Dedifferentiated amniotic fluid mesenchymal stem cell (primary cell): ENCODE measurements around the gene PFDN1.

Experiments
- DNase-seq: peaks from one replicate; pipeline ENCODE4 v3.0.0-alpha.2; 2016; ENCODE audit errors: extremely low spot score

PFDN1 gene

DNA sequence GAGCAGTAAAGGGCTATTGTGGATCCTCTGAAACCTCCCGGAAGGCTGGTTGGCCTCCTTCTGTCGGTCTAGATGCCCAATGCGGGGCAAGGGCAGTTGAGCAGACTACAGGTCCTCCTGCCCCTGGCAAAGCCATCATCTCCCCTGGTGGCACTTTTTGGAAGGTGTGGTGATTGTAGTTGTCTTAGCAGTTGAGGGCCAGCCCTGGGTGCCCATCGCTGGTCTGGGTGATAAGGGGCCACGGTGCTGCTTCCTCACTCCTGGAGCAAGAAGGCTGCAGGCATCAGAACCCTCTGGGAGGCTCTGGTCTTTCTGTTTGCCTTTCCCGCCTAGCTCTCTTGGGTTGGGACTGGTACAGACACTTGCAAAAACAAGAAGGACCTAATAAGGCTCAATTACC is 64.1 kb downstream of the PFDN1 start:
- no peak for DNase-seq

DNA sequence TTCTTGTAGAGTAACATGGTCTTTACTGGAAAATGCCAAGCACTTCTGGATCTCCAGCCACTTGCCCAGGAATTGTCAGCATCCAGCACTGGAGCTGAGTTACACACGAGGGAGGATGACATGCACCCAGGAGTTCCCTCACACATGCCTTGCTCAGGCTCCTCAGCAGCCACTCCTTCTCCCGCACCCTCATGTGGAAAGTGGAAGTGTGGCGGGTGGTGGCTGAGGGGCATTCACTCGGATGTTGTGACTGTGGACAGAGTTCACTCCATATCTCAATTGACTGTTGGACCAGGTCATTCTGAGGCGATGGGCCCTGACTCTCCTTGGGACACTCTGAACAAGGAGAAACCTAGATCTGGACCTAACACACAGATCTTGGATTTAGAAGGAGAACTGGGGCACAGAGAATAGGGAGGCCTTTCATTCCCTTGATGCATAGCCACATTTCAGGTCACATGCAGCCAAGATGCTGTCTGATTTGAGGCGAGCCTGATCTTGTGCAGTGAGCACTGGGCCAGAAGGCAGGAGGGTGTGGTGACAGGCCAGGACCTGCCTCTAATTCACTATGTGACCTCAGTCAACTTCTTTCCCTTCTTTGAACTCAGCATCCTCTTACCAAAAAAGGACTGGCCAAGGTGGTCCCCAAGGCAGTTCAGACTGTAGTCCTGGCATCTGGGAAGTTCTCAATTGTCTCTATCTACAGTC is 65.9 kb downstream of the PFDN1 start:
- DNase-seq, result no peak

DNA sequence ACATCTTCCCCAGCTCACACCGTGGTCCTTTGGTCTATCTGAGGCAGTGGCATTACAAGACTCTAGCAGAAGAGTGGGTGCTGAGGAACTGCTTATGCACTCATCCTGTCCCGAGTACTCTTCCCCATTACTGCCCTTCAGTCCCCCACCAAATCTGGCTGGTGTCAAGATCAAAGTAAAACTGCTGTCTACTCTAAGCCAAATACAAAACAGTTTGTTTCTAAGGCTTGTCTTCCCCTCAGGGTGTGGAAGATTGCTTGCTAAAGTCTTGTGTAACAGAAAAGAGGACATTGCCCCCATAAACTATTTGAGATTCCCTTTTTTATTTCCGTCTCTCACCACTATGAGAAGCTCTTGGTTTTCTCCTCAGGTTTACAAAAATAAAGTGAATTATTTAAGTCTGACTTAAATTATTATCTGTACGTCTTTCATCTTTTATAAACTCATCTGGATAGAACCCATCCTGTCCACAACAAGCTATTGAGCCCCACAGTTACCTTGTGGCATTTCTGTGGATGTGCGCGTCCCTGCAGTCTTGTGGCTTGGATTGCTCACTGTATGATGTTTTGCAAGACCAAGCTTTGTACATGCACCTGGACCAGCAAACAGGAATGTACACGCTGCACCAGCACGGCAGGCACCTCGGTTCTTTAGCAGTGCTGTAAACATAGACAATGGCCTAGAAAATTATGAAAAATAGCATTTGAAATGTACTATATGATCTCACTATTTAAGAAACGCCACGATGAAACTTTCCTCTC is 66.9 kb downstream of the PFDN1 start:
- no peak for DNase-seq

DNA sequence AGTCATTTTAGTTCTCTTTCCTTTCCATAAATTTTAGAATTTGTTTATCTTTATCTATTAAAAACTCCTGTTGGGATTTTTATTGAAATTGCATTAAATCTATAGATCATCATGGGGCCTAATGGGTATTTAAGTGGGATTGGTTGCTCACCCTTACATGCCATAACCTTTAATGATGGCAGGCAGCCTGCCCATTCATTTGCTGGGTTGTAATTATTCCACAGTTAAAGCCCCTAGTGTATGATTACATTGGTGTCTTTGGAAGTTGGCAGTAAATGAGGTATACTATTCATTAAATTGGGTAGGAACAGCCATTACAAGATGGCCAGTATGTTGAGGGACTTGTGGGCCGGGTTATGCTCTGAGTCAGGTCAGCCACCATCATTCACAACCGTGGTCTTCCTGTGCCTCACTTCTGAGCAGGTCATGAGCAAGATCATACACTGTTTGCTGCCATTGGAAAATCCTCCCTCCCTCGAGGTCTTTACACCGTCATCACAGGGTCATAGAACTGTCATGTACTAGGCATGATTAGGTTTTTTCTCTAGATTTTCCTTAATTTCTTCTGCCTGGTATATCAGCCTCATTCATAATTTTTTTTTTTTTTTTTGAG is 68.4 kb downstream of the PFDN1 start:
- DNase-seq, result no peak

DNA sequence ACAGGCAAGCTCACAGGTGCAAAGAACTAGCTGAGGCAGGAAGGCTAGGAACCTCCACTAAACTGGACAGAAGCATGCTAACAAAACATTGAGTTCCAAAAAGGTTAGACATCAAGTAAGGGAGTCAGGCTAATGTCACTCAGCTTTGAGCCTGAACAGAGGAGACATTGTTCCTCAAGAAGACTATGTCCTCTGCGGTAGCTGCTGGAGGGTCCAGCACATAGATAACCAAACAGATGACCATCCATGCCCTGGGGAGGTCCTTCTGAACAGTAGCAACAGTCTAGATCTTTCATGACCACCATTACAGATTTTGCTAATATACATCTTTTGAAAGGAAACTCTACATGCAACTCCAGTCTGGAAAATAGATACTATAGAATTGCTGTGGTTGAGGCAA is 70.2 kb downstream of the PFDN1 start:
- no peak for DNase-seq

DNA sequence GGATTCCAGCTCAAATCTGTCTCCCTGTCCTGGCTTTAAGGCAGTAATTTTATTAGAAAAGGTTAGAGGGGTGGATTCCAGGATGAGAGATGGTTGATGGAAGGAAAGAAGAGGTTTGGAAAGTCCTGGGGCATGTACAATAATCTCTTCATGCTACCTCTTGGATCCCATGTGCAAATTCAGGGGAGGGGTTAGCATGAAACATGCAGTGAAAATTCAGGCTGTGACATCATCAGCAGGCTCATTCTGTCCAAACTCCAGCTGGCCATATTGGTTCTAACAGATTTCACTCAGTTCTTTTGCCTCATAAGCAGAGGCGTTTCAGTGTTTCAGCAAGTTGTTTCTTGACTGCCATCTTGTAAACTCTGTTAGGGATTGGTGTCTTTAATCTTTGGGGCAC is 72.5 kb downstream of the PFDN1 start:
- no peak for DNase-seq

DNA sequence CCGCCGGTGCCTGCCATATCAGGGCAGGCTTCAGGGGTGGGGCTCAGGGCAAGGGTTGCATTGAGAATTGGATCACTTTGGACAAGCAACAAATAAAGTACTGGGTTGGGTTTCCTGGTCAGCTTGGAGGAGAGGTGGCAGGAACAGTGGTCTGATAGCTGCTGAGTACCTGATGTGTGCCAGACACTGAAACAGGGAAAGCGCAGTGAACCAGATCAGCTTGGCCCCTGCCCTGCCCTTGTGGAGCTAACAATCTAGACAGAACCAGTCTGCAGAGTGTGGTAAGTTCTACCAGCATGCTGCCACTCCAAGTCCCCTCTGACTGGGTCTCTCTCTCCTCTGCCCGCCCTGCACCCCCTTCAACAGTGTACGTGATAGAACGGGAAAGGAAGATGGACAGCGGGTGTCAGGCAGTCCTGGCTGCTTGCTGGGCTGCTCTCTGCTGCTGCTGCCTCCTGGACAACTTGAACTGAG is 74.5 kb downstream of the PFDN1 start:
- no peak for DNase-seq

DNA sequence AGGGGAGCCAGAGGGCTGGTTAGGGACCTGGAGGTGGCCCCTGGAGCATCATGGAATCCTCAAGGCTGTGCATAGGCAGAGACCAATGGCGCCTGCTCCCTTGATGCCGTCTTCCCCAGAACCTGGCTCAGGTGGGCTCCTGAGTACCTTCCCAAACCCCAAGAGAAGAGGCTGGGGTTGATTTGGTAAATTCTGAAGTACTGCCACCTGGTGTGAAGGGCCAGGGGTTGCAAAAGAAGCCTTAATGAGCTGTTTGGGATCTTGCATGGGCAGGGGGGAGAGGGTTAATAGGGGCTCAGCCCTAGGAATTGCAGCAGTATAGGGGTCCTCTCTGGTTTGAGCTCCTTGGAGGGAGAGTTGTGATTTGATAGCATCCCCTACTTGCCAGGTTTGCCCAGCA is 75.9 kb downstream of the PFDN1 start:
- DNase-seq, result no peak

DNA sequence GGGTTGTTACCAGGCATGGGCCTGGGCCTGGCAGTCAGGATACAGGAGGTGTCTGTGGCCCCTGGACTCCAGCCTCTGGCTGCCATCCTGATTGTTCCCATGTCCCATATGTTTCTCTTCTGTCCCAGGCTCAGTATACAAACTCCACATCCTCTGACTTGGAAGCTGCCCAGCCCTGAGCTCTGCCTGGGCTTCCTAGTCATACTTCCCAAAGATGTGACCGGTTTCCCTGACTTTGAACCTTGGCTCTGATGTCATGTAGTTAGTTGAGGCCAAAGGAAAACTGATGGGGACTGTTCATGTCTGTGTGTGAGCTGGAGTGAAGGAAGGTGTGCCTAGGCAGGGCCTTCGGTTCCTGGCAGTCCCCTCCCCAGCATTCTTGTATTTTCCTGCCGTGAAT is 77.5 kb downstream of the PFDN1 start:
- no peak for DNase-seq

DNA sequence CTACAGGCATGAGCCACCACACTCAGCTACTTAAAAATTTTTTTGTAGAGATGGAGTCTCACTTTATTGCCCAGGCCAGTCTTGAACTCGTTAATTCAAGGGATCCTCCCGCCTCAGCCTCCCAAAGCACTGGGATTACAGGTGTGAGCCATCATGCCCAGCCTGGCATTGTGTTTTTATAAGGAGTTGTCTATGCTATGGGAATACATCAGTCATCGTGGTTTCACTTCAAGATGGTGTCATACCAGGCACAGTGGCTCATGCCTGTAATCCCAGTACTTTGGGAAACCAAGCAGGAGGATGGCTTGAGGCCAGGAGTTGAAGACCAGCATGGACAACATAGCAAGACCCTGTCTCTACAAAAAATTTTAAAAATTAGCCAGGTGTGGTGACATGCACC is 78.2 kb downstream of the PFDN1 start:
- no peak for DNase-seq

DNA sequence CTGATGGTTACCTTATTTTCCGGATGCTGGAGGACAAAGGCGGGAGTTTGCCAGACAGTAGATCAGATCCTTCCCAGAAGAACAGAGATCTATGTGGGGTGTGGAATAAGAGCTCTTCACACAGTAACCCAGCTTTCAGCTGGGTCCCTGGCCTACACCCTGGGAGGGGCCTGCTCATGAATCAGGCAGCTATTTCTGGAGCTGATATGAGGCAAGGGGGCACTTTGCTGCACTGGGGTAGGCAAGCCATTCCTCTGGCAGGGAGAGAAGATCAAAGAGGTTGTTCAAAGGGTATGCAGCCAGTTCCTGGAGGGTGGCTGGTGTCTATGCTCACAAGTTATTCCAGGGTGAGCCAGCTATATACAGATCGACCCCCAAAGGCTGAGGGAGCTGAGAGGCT is 79.3 kb downstream of the PFDN1 start:
- no peak for DNase-seq

DNA sequence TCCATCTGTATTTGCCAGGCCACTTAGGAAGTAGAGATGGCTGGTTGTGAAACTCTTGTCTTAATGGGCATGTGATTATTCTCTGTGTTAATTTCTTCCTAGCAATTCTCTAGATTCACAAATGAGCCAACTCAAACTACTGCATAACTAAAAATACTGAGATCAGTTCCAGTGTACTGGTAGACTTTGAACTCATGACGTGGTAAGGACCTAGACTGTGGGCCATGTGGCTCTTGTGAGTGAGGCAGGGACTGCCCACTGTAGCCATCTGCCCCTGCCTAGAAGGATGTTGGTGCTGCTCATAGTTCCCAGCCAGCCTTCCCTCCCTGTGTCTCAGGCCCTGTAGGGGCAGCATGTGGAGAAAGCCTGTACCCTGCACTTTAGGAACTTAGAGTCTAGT is 80.5 kb downstream of the PFDN1 start:
- no peak for DNase-seq

DNA sequence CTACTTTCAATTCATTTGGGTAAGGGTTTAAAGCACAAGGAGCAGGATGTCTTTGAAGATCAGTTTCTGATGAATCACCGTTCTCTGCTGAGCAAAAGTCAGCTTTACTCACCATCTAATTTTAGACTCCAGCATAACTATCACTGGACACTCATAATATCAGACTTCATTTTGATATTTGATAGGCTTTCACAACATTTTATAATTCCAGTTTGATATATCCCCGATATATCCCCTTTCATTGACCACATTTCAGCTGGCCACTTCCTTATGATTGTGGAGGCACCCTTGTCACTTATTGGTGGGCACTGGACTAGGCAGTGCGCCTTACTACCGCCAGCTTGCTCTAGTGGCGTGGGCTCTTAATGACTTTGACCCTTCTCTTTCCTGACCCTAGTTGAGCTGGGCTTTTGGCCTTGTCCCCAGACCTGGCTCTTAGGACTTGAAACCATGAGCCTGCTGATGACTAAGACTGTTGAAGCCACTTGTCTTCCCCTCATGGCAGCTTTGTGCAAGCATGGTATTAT is 81.1 kb downstream of the PFDN1 start:
- peak; percentile 52 for DNase-seq

DNA sequence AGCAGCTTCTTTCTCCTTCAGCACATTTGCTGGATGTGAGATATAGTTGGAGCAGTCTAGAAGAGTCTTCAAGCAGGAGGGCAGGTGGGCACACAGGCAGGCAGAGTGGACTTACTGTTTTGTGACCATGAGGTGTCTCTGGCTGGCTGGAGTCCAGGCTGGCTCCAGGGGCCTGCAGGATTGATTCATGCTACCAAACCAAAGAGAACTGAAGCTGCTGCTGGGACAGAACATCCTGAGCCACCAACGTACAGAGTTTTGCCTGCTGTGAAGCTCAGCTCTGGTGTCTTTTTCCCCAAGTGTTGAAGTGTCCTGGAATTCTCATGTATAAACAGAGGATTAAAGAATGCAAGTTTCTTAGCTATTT is 82.2 kb downstream of the PFDN1 start:
- DNase-seq, result no peak

DNA sequence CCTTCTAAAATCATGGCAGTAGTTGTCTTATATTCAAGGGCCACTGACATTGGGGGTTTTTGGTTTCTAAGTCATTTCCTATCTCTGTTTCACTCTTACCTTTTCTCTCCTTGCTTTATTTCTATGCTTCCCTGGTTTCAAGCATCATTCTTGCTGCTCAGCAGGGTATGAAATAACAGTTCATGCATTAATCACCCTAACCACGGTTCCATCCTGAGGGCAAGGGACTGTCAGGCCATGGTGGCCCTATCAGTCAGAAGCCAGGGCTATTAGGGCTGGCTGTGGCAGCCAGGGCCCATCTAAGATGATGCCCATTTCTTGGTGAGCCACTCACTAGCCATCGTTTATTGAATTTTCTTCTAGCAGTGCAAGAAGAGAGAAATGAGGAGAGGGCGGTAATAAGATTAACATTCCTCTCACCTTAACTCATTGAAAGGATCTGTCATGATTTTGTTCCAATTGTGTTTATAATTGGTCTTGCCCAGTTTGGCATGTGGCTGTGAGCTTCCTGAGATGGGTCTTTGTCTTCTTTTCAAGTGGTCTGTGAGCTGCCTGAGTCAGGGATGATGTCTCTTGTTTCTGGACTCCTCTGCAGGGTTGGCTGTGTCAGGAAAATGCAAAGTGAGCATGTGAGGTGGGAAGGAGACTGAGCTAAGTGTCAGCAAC is 82.7 kb downstream of the PFDN1 start:
- DNase-seq, result no peak

DNA sequence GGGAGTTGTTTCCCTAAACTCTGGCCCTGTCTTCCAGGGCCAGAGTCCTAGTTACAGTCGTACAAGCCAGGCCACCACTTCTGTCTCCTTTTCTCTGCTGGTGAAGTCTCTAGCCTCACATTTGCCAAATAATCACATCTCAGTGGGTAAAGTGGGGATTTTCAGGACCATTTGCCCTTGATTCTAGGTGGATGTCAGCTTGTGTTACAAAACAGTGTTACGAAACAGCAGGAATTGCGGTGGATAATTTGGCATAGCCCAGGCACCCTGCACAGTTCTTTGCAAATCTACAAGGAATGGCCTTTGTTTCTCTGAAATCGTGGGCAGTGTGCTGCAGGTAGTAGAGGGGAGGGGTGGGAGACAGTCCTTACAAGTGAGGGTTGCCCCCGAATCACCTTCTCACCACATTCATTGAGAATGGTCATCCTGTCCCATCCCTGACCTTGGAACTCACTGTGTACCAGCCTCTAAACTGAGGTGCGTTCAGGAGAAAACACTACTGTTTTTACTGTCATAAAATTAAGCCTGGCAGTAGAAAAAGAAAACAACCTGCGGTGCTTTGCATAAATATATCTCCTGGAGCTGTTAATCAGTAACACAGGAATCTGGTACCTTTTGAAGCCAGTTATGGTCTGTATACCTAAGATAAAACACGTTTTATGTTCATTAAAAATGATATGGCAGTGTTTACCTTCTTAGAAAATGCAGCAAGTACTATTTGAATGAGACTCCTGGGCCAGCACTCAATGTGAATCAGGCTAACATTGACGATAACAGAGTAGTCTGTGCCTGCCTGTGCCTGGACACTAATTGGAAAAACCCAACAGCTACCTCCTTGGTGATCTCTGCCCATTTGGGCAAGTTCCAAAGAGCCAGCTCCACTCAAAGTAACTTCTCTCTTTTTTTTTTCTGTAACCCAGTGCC is 83.6 kb downstream of the PFDN1 start:
- no peak for DNase-seq

DNA sequence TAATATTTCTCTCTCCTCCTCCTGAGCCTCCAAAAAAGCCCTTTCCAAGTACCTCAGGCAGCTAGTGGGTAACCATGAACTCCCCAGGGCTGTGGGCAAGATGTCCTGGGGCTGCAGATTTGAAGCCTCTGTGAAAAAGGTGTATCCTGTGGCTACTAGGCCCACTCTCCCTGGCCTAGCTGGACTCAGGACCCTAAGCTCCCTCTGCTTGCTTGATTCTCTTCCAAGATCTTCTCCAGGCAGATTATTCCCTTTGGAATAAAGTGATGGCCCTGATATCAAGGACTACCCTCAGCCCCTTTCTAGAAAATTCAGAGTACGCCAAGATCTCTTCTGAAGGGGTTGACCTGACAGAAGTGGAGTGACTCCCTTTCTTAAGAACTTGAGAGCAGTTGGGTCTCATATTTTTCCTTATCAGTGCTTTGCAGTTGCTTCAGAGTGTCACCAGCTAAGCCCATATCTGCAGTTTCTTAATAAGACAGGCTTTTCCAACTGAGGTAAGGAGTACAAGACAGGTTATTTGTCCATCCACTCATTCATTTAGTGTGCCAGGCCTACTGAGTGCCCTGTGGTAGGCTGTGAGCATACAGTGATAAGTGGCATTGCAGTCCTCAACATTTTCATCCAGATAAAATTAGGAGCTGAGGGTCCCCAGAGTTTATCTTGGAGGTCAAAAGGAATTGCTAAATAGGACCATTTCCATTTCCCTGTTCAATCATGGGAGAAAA is 85.4 kb downstream of the PFDN1 start:
- no peak for DNase-seq

DNA sequence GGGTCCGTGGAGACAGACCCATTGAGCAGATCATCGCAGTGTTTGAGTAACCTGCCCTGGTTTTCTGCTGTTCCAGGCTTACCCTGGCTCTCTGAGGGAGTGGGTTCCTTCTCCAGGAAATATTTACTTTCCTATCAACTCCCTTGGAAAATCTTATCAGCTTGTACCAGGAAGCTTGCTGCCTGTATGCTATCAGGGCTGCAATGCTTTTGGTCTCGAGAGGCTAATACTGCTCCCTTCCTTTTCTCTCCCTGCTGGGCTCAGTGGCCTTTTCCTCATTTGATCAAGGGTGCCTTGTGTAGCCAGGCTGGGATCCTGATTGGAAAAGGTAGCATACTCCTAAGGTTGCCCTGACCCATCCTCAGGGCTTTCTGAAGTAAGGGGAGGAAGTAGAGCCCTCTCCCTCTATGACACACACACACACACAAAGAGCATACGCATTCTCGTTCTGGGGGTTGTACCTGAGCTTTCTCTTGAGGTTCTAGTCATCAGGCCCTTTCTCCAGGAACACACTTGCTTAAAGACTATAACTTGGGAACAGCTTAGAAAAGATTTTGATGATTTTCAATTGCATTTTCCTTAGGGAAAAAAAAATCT is 86.3 kb downstream of the PFDN1 start:
- DNase-seq, result no peak

DNA sequence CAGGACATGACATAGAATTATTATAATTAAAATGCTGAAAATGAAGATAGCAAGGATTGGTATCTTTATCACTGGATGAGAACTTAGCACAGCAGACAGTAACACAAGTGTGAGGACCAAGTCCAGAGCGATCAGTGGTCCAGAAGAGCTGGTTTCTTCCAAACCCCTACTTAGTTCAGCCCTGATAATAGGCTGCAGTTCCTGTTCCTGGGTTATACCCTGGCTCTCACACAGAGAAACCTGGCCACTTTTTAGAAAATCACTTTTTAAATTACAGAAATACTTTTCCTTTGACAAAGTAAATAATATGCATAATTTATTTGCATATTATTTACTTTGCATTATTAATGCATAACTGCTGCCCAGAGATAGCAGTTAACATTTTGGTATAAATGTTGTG is 87.6 kb downstream of the PFDN1 start:
- DNase-seq, result no peak

DNA sequence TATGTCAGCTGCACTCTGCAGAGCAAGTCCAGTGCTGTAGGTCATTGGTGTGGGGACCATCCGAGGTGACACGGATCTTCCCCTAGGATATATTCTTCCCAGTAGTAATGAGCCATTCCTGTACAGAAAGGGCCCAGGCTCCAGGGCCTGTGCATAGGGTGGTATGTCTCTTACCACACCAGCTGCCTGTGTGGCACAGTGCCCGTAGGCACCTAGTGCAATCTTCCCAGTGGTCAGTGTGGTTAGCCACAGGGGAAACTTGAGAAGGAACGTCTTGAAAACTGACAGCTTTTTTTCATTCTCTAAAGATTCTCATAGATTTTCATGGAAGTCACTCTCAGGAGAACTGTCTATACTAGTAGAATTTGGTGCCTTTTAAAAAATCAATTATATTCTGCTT is 88.1 kb downstream of the PFDN1 start:
- DNase-seq, result peak; percentile 34
